Mesodermal cell (in vitro differentiated cells): Measurements from ENCODE around the gene SLC35E4. TPM values are rescaled to one million over a fixed set of nuclear protein-coding genes. Genes with fewer than 3 reads are reported as not detected.
"Not testable (repeated sequence)": the region's sequence is repeated elsewhere in the genome, so short reads cannot be mapped to it uniquely, and the experiment has no call there.

Source experiments
- H3K27ac ChIP-seq: 2 replicates; pipeline ENCODE4 v1.7.0; 2013; ENCODE audit warnings: mild to moderate bottlenecking, low read depth, low read length, moderate library complexity; ENCODE audit not compliant: severe bottlenecking
- H3K36me3 ChIP-seq: 2 replicates; pipeline ENCODE4 v1.7.1; 2013; ENCODE audit warnings: mild to moderate bottlenecking, low read length, moderate library complexity; ENCODE audit not compliant: control insufficient read depth, insufficient read depth
- H3K4me1 ChIP-seq: one replicate; pipeline ENCODE4 v1.7.1; 2013; ENCODE audit warnings: mild to moderate bottlenecking, low read length; ENCODE audit not compliant: insufficient read depth, control insufficient read depth, poor library complexity, severe bottlenecking
- H3K4me3 ChIP-seq: 2 replicates; pipeline ENCODE4 v1.7.0; 2013; ENCODE audit warnings: low read length, control low read depth, mild to moderate bottlenecking; ENCODE audit not compliant: insufficient read depth, poor library complexity, severe bottlenecking; ENCODE audit errors: extremely low read depth
- H3K9me3 ChIP-seq: 2 replicates; pipeline ENCODE4 v1.7.1; 2013; ENCODE audit warnings: mild to moderate bottlenecking, low read length, moderate library complexity; ENCODE audit not compliant: control insufficient read depth
- WGBS, 2 experiments: methylation state at CpG; one replicate each; pipeline ENCODE4 v1.1.5; 2013; ENCODE audit warnings: missing lambda C conversion rate in 2 of 2; ENCODE audit not compliant: insufficient coverage in 2 of 2; 5-methylcytosine and 5-hydroxymethylcytosine counted together
- polyA plus RNA-seq, 2 experiments: library from polyadenylated mRNA; stranded (reverse); fragments of 50-300 nt; gene quantifications; one replicate each; pipeline ENCODE4 v1.2.3, GENCODE V29; 2013

Gene SLC35E4
- 2.2 TPM for polyA plus RNA-seq (2013, experiment 1 of 2)
- 1.8 TPM for polyA plus RNA-seq (2013, experiment 2 of 2)

DNA sequence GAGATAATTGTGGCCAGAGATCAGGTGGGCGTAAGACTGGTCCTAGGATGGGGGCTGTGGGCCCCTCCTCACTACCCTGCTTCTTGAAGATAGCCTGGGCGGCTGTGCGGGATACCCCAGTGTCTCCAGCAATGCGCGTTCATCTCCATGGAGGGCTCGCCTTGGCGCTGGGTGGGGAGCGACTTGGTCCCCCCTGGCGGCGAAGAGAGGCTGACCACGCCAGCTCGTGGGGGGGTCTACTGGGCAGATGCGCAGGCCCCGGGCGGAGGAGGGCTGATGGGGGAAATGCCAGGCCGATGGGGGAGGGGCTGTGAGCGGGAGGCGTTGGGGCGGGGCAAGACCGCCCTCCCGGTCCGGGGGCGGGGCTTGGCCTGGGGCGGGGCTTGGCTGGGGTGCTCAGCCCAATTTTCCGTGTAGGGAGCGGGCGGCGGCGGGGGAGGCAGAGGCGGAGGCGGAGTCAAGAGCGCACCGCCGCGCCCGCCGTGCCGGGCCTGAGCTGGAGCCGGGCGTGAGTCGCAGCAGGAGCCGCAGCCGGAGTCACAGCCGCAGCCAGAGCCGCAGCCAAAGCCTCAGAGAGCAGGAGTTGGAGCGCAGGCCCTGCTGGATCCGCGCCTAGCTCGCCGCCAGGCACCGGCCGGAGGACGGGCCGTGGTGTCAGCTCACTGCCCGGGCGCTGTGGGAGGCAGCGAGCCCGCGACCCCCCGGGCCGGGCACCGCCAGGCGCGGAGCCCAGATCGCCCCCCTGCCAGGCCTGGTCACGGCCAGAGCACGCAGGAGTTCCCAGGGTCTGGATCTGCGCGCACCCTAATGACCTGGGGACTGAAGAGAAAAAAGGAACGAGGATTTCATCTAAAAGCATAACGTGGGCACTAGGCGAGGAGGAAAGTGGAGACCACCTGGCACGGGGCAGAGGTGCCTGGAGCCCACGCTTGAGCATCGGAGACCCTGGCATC is at the start of gene SLC35E4:
SLC35E4 (plus strand) TSS at position 509 of the 953 bp plus-strand sequence. CDS start 670 bp downstream, outside the sequence.
- Histone ChIP-seq H3K36me3 (no peaks in the 10 kb centered on the region), H3K4me1 (peaks cover 11% of the 10 kb centered on the region), H3K4me3 (peak within 1 kb of the TSS; percentile 49), H3K9me3 (no peaks in the 10 kb centered on the region), H3K27ac (peak within 1 kb of the TSS; percentile 64)
- WGBS, 2 experiments, result 5% methylated on average over 44 to 66 of the region's 75 CpGs

- peaks cover 84% of the 10 kb centered on the region for H3K36me3 ChIP-seq
- no peak overlapping the region for H3K27ac ChIP-seq
- no peak overlapping the region for H3K4me3 ChIP-seq
- peaks cover 8% of the 10 kb centered on the region for H3K4me1 ChIP-seq
- WGBS, 2 experiments, result 91 to 94% methylated on average over 5 to 7 of the region's 8 CpGs
- no peaks in the 10 kb centered on the region for H3K9me3 ChIP-seq
Observed at GRCh38 chr22:30586414-30586813, 49.2 kb upstream of the SLC35E4 start.

GRCh38 chr22:30591191-30591587 is 44.4 kb upstream of the SLC35E4 start:
- Histone ChIP-seq H3K27ac (peak overlapping the region; percentile 96), H3K4me3 (peak overlapping the region; percentile 93), H3K9me3 (no peaks in the 10 kb centered on the region), H3K4me1 (peaks cover 8% of the 10 kb centered on the region), H3K36me3 (peaks cover 37% of the 10 kb centered on the region)
- WGBS, 2 experiments, result 5% methylated on average over 14 of the region's 14 CpGs

- 0% methylated on average over 27 to 46 of the region's 49 CpGs for WGBS, 2 experiments
- Histone ChIP-seq H3K9me3 (no peaks in the 10 kb centered on the region), H3K4me1 (peaks cover 8% of the 10 kb centered on the region), H3K27ac (peak within 1 kb of the TSS; percentile 96), H3K36me3 (peaks cover 31% of the 10 kb centered on the region), H3K4me3 (peak within 1 kb of the TSS; percentile 93)
Observed at GRCh38 chr22:30591588-30592359, 43.8 kb upstream of the SLC35E4 start, which contains the start of gene PES1. PES1 (minus strand) TSS chr22:30591910; CDS start chr22:30591833, 77 bp downstream.

DNA sequence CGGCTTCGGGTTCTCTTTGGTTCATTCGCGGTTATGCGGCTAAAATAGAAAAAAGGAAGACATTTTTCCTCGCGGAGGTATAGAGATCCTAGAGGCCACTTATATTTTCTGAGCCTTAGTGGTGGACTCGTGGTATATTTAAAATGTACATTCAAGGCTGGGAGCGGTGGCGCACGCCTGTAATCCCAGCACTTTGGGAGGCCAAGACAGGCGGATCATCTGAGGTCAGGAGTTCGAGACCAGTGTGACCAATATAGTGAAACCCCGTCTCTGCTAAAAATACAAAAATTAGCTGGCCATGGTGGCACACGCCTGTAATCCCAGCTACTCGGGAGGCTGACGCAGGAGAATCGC is 43.2 kb upstream of the SLC35E4 start:
- not testable (repeated sequence) for H3K9me3 ChIP-seq, H3K27ac ChIP-seq, H3K4me1 ChIP-seq, H3K4me3 ChIP-seq
- H3K36me3 ChIP-seq, result peaks cover 25% of the 10 kb centered on the region
- 48 to 60% methylated on average over 15 to 18 of the region's 18 CpGs for WGBS, 2 experiments

GRCh38 chr22:30596199-30596598 is 39.4 kb upstream of the SLC35E4 start:
- WGBS, 2 experiments, result 71% methylated on average over 1 of the region's 2 CpGs; no CpG with 5 or more reads in 1 of the 2 experiments
- Histone ChIP-seq H3K4me3 (no peak overlapping the region), H3K27ac (no peak overlapping the region), H3K9me3 (no peaks in the 10 kb centered on the region), H3K4me1 (no peaks in the 10 kb centered on the region), H3K36me3 (no peaks in the 10 kb centered on the region)

- 95 to 96% methylated on average over 25 to 29 of the region's 29 CpGs for WGBS, 2 experiments
- H3K4me1 ChIP-seq, result no peaks in the 10 kb centered on the region
- no peak overlapping the region for H3K27ac ChIP-seq
- no peaks in the 10 kb centered on the region for H3K36me3 ChIP-seq
- H3K9me3 ChIP-seq, result no peaks in the 10 kb centered on the region
- no peak overlapping the region for H3K4me3 ChIP-seq
Observed at GRCh38 chr22:30596886-30597285, 38.7 kb upstream of the SLC35E4 start.

GRCh38 chr22:30598986-30599385 is 36.6 kb upstream of the SLC35E4 start:
- H3K9me3 ChIP-seq, result no peaks in the 10 kb centered on the region
- H3K4me1 ChIP-seq, result no peaks in the 10 kb centered on the region
- WGBS, 2 experiments, result 85 to 100% methylated on average over 2 of the region's 3 CpGs
- no peaks in the 10 kb centered on the region for H3K36me3 ChIP-seq
- H3K4me3 ChIP-seq, result no peak overlapping the region
- no peak overlapping the region for H3K27ac ChIP-seq

DNA sequence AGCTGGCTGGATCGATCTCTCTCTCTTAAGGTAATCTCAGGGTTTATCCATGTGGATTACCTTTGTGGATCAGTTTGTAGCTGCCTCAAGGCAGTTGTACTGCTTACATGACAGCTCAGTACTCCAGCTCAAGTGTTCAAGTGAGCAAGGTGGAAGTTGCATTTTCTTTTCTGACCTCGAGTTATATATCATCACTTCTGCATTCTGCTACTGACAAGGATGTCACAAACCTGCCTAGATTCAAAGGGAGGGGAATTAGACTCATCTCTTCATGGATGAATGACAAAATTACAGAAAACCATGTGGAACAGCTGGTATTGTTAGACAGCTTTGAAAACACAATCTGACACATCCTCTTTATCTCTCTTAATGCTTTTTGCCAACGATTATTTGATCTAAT is 34.7 kb upstream of the SLC35E4 start:
- no peaks in the 10 kb centered on the region for H3K9me3 ChIP-seq
- WGBS, 2 experiments, result 67 to 100% methylated on average over 1 to 2 of the region's 3 CpGs
- H3K36me3 ChIP-seq, result no peaks in the 10 kb centered on the region
- no peak overlapping the region for H3K4me3 ChIP-seq
- H3K4me1 ChIP-seq, result no peaks in the 10 kb centered on the region
- no peak overlapping the region for H3K27ac ChIP-seq

- H3K4me1 ChIP-seq, result no peaks in the 10 kb centered on the region
- WGBS, 2 experiments, result 87 to 100% methylated on average over 2 to 4 of the region's 5 CpGs
- H3K9me3 ChIP-seq, result no peaks in the 10 kb centered on the region
- no peaks in the 10 kb centered on the region for H3K36me3 ChIP-seq
- no peak overlapping the region for H3K27ac ChIP-seq
- H3K4me3 ChIP-seq, result no peak overlapping the region
Observed at GRCh38 chr22:30601464-30601863, 34.1 kb upstream of the SLC35E4 start.
